ENCODE data around the gene MSTO1.
"Not testable (repeated sequence)": the region's sequence is repeated elsewhere in the genome, so short reads cannot be mapped to it uniquely, and the experiment has no call there.

MSTO1 gene

DNA sequence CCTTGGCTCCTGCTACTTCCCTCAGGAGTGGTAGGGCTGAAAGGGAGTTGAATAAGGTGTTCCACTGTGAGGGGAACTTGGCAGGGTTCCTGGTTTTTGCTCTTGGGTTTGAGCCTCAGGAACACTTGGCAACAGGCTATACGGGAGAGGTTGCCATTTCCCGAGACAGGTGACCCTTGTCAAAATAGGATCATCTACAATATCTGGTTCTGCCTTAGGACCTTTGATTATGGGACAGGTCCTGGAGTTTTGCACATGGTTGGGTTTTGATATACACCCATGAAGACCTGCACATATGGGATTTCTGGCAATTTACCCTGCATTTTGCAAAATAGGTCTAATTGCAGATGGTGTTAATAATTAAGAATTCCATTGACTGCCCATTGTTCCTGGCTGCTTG is 47.4 kb downstream of the MSTO1 start:
- TF ChIP-seq POLR2A (IDR thresholded peaks at IDR 0.05; ENCODE audit: low read depth, low read length) (no peak), POLR2AphosphoS5 (IDR thresholded peaks at IDR 0.05; ENCODE audit: low read depth, low read length) (no peak), TAF1 (IDR thresholded peaks at IDR 0.05; ENCODE audit: borderline replicate concordance, low read depth, low read length) (no peak)
- DNase-seq (ENCODE audit: insufficient read length), result no peak
- FAIRE-seq, result no peak

DNA sequence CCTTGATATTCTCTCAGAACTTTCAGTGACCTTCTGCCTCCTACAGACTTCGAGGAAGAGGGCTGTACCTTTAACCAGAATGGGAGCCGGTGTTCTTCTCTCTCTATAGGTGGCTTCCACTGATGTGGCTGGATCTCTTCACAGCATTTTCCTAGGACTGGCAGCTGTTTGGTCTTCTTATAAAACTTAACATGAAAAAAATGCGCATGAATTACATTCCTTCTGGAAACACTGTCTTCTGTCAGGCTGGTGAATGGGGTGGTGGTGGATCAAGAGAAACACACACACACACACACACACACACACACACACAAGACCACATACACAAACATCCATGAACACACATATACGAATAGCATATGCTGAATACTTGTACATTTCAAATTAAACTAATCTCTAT is 51.2 kb downstream of the MSTO1 start:
- not testable (repeated sequence) for FAIRE-seq; DNase-seq (ENCODE audit: insufficient read length)

Measured in GM12892 (cell line).